Mesendoderm (in vitro differentiated cells): Measurements from ENCODE around the gene SLC5A11. TPM values are rescaled to one million over a fixed set of nuclear protein-coding genes. Genes with fewer than 3 reads are reported as not detected.

Experiments
- DNase-seq: peaks from one replicate; pipeline ENCODE4 v3.0.0; 2013
- H2AK5ac ChIP-seq: 2 replicates; pipeline ENCODE4 v1.6.1; 2013; ENCODE audit warnings: low read length, inconsistent platforms
- H2BK120ac ChIP-seq: 2 replicates; pipeline ENCODE4 v1.6.1; 2013; ENCODE audit warnings: low read depth, mild to moderate bottlenecking, low read length, moderate library complexity, mixed read lengths
- H2BK15ac ChIP-seq: replicated peaks from 2 replicates; pipeline ENCODE4 v1.6.1; 2013; ENCODE audit warnings: low read depth, mild to moderate bottlenecking, moderate library complexity
- H2BK5ac ChIP-seq: 2 replicates; pipeline ENCODE4 v1.6.1; 2013; ENCODE audit warnings: low read length, inconsistent platforms
- H3K18ac ChIP-seq: 2 replicates; pipeline ENCODE4 v1.6.1; 2013; ENCODE audit warnings: mild to moderate bottlenecking, low read length, mixed read lengths
- H3K23ac ChIP-seq: one replicate; pipeline ENCODE4 v1.6.1; 2013; ENCODE audit warnings: low read length
- H3K27ac ChIP-seq: 2 replicates; pipeline ENCODE4 v1.5.1; 2013; ENCODE audit warnings: low read depth, mild to moderate bottlenecking, inconsistent platforms, low read length, moderate library complexity
- H3K27me3 ChIP-seq: 2 replicates; pipeline ENCODE4 v1.6.1; 2013; ENCODE audit warnings: low read length, control low read depth, mild to moderate bottlenecking, inconsistent platforms; ENCODE audit not compliant: insufficient read depth, poor library complexity
- H3K36me3 ChIP-seq: 2 replicates; pipeline ENCODE4 v1.6.1; 2013; ENCODE audit warnings: low read length, inconsistent platforms; ENCODE audit not compliant: control insufficient read depth, insufficient read depth
- H3K4ac ChIP-seq: one replicate; pipeline ENCODE4 v1.6.1; 2013; ENCODE audit warnings: low read depth, mild to moderate bottlenecking, low read length, moderate library complexity
- H3K4me1 ChIP-seq: 2 replicates; pipeline ENCODE4 v1.6.1; 2013; ENCODE audit warnings: low read depth, low read length, inconsistent platforms; ENCODE audit not compliant: control insufficient read depth
- H3K4me2 ChIP-seq: 2 replicates; pipeline ENCODE4 v1.6.1; 2013; ENCODE audit warnings: low read length
- H3K4me3 ChIP-seq: 2 replicates; pipeline ENCODE4 v1.5.1; 2013; ENCODE audit warnings: mild to moderate bottlenecking, low read length
- H3K56ac ChIP-seq: one replicate; pipeline ENCODE4 v1.6.1; 2013; ENCODE audit warnings: low read length
- H3K79me1 ChIP-seq: 2 replicates; pipeline ENCODE4 v1.6.1; 2013; ENCODE audit warnings: low read length, inconsistent platforms
- H3K79me2 ChIP-seq: 2 replicates; pipeline ENCODE4 v1.6.1; 2013; ENCODE audit warnings: mild to moderate bottlenecking, low read length; ENCODE audit not compliant: control insufficient read depth, insufficient read depth
- H3K9ac ChIP-seq: 2 replicates; pipeline ENCODE4 v1.6.1; 2013; ENCODE audit warnings: low read length, inconsistent platforms
- H4K5ac ChIP-seq: one replicate; pipeline ENCODE4 v1.6.1; 2013; ENCODE audit warnings: low read length
- H4K8ac ChIP-seq: one replicate; pipeline ENCODE4 v1.6.1; 2013; ENCODE audit warnings: low read depth, mild to moderate bottlenecking, control low read depth, low read length, moderate library complexity
- WGBS: extraction: QIAGEN DNeasy Blood & Tissue Kit; methylation state at CpG from one replicate; pipeline ENCODE4 v1.1.7; 2013; ENCODE audit warnings: low lambda C conversion rate, missing lambda C conversion rate; ENCODE audit not compliant: insufficient coverage; ENCODE audit errors: extremely low coverage; 5-methylcytosine and 5-hydroxymethylcytosine counted together
- polyA plus RNA-seq, 2 experiments: library from polyadenylated mRNA; stranded (reverse); fragments of 200-250 nt; gene quantifications; one replicate each; pipeline ENCODE4 v1.2.3, GENCODE V29; 2013

The SLC5A11 gene, protein sequence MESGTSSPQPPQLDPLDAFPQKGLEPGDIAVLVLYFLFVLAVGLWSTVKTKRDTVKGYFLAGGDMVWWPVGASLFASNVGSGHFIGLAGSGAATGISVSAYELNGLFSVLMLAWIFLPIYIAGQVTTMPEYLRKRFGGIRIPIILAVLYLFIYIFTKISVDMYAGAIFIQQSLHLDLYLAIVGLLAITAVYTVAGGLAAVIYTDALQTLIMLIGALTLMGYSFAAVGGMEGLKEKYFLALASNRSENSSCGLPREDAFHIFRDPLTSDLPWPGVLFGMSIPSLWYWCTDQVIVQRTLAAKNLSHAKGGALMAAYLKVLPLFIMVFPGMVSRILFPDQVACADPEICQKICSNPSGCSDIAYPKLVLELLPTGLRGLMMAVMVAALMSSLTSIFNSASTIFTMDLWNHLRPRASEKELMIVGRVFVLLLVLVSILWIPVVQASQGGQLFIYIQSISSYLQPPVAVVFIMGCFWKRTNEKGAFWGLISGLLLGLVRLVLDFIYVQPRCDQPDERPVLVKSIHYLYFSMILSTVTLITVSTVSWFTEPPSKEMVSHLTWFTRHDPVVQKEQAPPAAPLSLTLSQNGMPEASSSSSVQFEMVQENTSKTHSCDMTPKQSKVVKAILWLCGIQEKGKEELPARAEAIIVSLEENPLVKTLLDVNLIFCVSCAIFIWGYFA
- polyA plus RNA-seq (2013, experiment 1 of 2), result 0.14 TPM
- 0.10 TPM for polyA plus RNA-seq (2013, experiment 2 of 2)

GRCh38 chr16:24845726-24846547 lies at the start of gene SLC5A11:
Gene SLC5A11, plus strand, starts transcription at chr16:24845963. Its CDS starts 12,681 bp downstream, at chr16:24858644.
- no peaks in the 10 kb centered on the region for H3K79me1 ChIP-seq
- H3K4me1 ChIP-seq, result peaks cover 2% of the 10 kb centered on the region
- no peak within 1 kb of the TSS for H4K5ac ChIP-seq
- no peaks in the 10 kb centered on the region for H3K79me2 ChIP-seq
- H3K4me3 ChIP-seq, result no peak within 1 kb of the TSS
- no peak within 1 kb of the TSS for H2BK5ac ChIP-seq
- no peak for DNase-seq
- H3K4me2 ChIP-seq, result no peak within 1 kb of the TSS
- no peak within 1 kb of the TSS for H3K4ac ChIP-seq
- H2AK5ac ChIP-seq, result no peak within 1 kb of the TSS
- no peak within 1 kb of the TSS for H3K23ac ChIP-seq
- no peak within 1 kb of the TSS for H3K9ac ChIP-seq
- no peak within 1 kb of the TSS for H3K18ac ChIP-seq
- no peak within 1 kb of the TSS for H4K8ac ChIP-seq
- H2BK15ac ChIP-seq, result no peak within 1 kb of the TSS
- H3K27me3 ChIP-seq, result no peaks in the 10 kb centered on the region
- no peak within 1 kb of the TSS for H2BK120ac ChIP-seq
- H3K27ac ChIP-seq, result no peak within 1 kb of the TSS
- H3K56ac ChIP-seq, result no peak within 1 kb of the TSS
- H3K36me3 ChIP-seq, result no peaks in the 10 kb centered on the region
- no CpG with 5 or more reads among the region's 21 CpGs for WGBS

GRCh38 chr16:24800586-24800985 lies 45.2 kb upstream of the SLC5A11 start:
- no peak overlapping the region for H2BK5ac ChIP-seq
- H3K4ac ChIP-seq, result no peak overlapping the region
- no peak overlapping the region for H2BK120ac ChIP-seq
- no CpG with 5 or more reads among the region's 4 CpGs for WGBS
- no peaks in the 10 kb centered on the region for H3K27me3 ChIP-seq
- no peaks in the 10 kb centered on the region for H3K79me2 ChIP-seq
- H3K23ac ChIP-seq, result no peak overlapping the region
- peaks cover 2% of the 10 kb centered on the region for H3K79me1 ChIP-seq
- no peak overlapping the region for H3K4me2 ChIP-seq
- H2AK5ac ChIP-seq, result no peak overlapping the region
- H4K8ac ChIP-seq, result no peak overlapping the region
- no peak overlapping the region for H3K56ac ChIP-seq
- H4K5ac ChIP-seq, result no peak overlapping the region
- H2BK15ac ChIP-seq, result no peak overlapping the region
- H3K4me1 ChIP-seq, result no peaks in the 10 kb centered on the region
- H3K18ac ChIP-seq, result no peak overlapping the region
- H3K9ac ChIP-seq, result no peak overlapping the region
- H3K27ac ChIP-seq, result no peak overlapping the region
- H3K36me3 ChIP-seq, result peaks cover 26% of the 10 kb centered on the region
- peak; percentile 81 for DNase-seq
- H3K4me3 ChIP-seq, result no peak overlapping the region

DNA sequence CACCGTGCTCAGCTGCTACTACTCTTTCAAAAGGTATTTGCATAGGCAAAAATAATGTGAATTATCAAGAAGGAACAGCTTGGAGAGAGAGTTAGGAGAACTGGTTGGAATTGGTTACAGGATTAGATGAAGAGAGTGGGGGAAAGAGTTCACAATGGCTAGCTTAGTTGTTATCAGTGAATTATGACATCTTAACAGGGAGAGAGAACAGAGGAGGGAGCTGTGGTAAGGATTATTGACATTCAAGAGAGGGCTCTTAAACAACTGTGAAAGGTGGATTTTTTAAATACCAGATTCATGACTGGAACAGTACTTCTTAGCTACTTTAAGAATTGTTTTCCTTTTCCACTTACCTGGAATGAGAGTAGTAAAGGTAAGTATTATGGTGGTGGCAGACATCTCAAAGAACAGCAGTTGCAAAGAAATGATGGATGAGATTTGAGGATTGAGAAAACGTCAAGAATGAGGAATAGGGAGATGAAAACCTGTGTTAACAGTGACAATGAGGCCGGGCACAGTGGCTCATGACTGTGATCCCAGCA lies 43.9 kb upstream of the SLC5A11 start:
- Histone ChIP-seq H3K4me1 (no peaks in the 10 kb centered on the region), H3K79me1 (peaks cover 2% of the 10 kb centered on the region), H3K18ac (no peak overlapping the region), H3K4ac (no peak overlapping the region), H2BK120ac (no peak overlapping the region), H3K79me2 (no peaks in the 10 kb centered on the region), H2BK15ac (no peak overlapping the region), H3K27me3 (no peaks in the 10 kb centered on the region), H4K5ac (no peak overlapping the region), H3K4me2 (no peak overlapping the region), H3K23ac (no peak overlapping the region), H2AK5ac (no peak overlapping the region), H3K36me3 (peaks cover 30% of the 10 kb centered on the region), H3K56ac (no peak overlapping the region), H3K27ac (no peak overlapping the region), H4K8ac (no peak overlapping the region), H3K4me3 (no peak overlapping the region), H3K9ac (no peak overlapping the region), H2BK5ac (no peak overlapping the region)
- no CpG with 5 or more reads among the region's 3 CpGs for WGBS
- no peak for DNase-seq

GRCh38 chr16:24805484-24805883 lies 40.3 kb upstream of the SLC5A11 start:
- H3K56ac ChIP-seq, result no peak overlapping the region
- no peak overlapping the region for H2BK15ac ChIP-seq
- no CpG with 5 or more reads among the region's 5 CpGs for WGBS
- H4K8ac ChIP-seq, result no peak overlapping the region
- no peak overlapping the region for H3K4ac ChIP-seq
- no peak overlapping the region for H3K9ac ChIP-seq
- H3K18ac ChIP-seq, result no peak overlapping the region
- H3K4me2 ChIP-seq, result no peak overlapping the region
- H3K4me1 ChIP-seq, result no peaks in the 10 kb centered on the region
- no peak overlapping the region for H2BK5ac ChIP-seq
- DNase-seq, result no peak
- no peak overlapping the region for H4K5ac ChIP-seq
- peaks cover 2% of the 10 kb centered on the region for H3K79me1 ChIP-seq
- H3K27me3 ChIP-seq, result no peaks in the 10 kb centered on the region
- H2BK120ac ChIP-seq, result no peak overlapping the region
- no peak overlapping the region for H3K4me3 ChIP-seq
- no peak overlapping the region for H3K23ac ChIP-seq
- no peaks in the 10 kb centered on the region for H3K79me2 ChIP-seq
- H2AK5ac ChIP-seq, result no peak overlapping the region
- no peak overlapping the region for H3K27ac ChIP-seq
- H3K36me3 ChIP-seq, result peaks cover 24% of the 10 kb centered on the region

DNA sequence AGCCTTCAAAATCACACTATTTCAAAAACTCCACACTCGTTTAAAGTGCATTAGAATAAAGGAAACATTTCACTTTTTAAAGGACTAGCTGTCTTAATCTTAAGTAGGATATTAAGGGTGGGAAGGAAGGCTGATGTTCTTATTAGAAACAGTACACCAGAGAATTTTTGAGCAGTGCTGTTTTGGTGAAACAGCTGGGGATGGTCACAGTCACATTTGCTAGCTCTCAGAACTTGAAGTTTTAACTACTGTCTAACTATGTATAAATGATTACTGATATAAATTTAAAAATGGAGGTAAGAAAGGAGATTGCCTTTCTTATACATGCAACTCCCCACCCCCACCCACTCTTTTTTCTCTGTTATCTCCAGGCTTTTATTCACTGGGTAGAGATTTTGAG lies 38.5 kb upstream of the SLC5A11 start:
- no peak overlapping the region for H2BK5ac ChIP-seq
- H3K23ac ChIP-seq, result no peak overlapping the region
- DNase-seq, result no peak
- WGBS, result no CpG with 5 or more reads among the region's 1 CpG
- H4K5ac ChIP-seq, result no peak overlapping the region
- no peak overlapping the region for H2AK5ac ChIP-seq
- H3K27me3 ChIP-seq, result no peaks in the 10 kb centered on the region
- no peak overlapping the region for H3K4ac ChIP-seq
- H3K4me3 ChIP-seq, result no peak overlapping the region
- peaks cover 2% of the 10 kb centered on the region for H3K79me1 ChIP-seq
- H3K4me2 ChIP-seq, result no peak overlapping the region
- H3K9ac ChIP-seq, result no peak overlapping the region
- H3K4me1 ChIP-seq, result no peaks in the 10 kb centered on the region
- no peaks in the 10 kb centered on the region for H3K79me2 ChIP-seq
- no peak overlapping the region for H3K27ac ChIP-seq
- H2BK120ac ChIP-seq, result no peak overlapping the region
- no peak overlapping the region for H4K8ac ChIP-seq
- no peak overlapping the region for H2BK15ac ChIP-seq
- H3K56ac ChIP-seq, result no peak overlapping the region
- no peak overlapping the region for H3K18ac ChIP-seq
- H3K36me3 ChIP-seq, result peaks cover 22% of the 10 kb centered on the region
